ENCODE data around the gene TMEM132C. TPM values are rescaled to one million over a fixed set of nuclear protein-coding genes. Genes with fewer than 3 reads are reported as not detected.

Gene TMEM132C
- total RNA-seq, 1 donor from 2014 or later = 0.64 TPM

GRCh38 chr12:128662101-128662500, 395.1 kb downstream of the TMEM132C start:
- TF ChIP-seq CTCF (IDR thresholded peaks at IDR 0.05) = no peak
- no peaks in the 10 kb centered on the region for H3K36me3 ChIP-seq
- no peak overlapping the region for H3K27ac ChIP-seq
- no peaks in the 10 kb centered on the region for H3K4me1 ChIP-seq
- intact Hi-C loops (cut with DNase I) = no loop called here
- no peaks in the 10 kb centered on the region for H3K27me3 ChIP-seq
- ATAC-seq (no peak), DNase-seq (no peak)
- no peak overlapping the region for H3K4me3 ChIP-seq
- H3K9me3 ChIP-seq = peaks cover 3% of the 10 kb centered on the region

- no peak for TF ChIP-seq CTCF (IDR thresholded peaks at IDR 0.05)
- intact Hi-C loops (cut with DNase I) = no loop called here
- Histone ChIP-seq H3K27me3 (no peaks in the 10 kb centered on the region), H3K4me1 (no peaks in the 10 kb centered on the region), H3K36me3 (no peaks in the 10 kb centered on the region), H3K4me3 (no peak overlapping the region), H3K9me3 (peaks cover 3% of the 10 kb centered on the region), H3K27ac (no peak overlapping the region)
- ATAC-seq = no peak
- DNase-seq = no peak
These were observed 397.5 kb downstream of the TMEM132C start for GRCh38 chr12:128664501-128664900.

GRCh38 chr12:128667193-128667592, 400.2 kb downstream of the TMEM132C start:
- intact Hi-C loops (cut with DNase I) = no loop called here
- no peaks in the 10 kb centered on the region for H3K27me3 ChIP-seq
- TF ChIP-seq CTCF (IDR thresholded peaks at IDR 0.05) = no peak
- no peak overlapping the region for H3K4me3 ChIP-seq
- DNase-seq = no peak
- no peak for ATAC-seq
- H3K9me3 ChIP-seq = peaks cover 3% of the 10 kb centered on the region
- no peak overlapping the region for H3K27ac ChIP-seq
- no peaks in the 10 kb centered on the region for H3K4me1 ChIP-seq
- H3K36me3 ChIP-seq = no peaks in the 10 kb centered on the region

- no peak for DNase-seq
- H3K27me3 ChIP-seq = no peaks in the 10 kb centered on the region
- ATAC-seq = no peak
- no peak overlapping the region for H3K27ac ChIP-seq
- no peaks in the 10 kb centered on the region for H3K9me3 ChIP-seq
- H3K4me1 ChIP-seq = no peaks in the 10 kb centered on the region
- intact Hi-C loops (cut with DNase I) = no loop called here
- TF ChIP-seq CTCF (IDR thresholded peaks at IDR 0.05) = no peak
- no peak overlapping the region for H3K4me3 ChIP-seq
- no peaks in the 10 kb centered on the region for H3K36me3 ChIP-seq
These were observed 404.6 kb downstream of the TMEM132C start for GRCh38 chr12:128671528-128672042.

- no peak for TF ChIP-seq CTCF (IDR thresholded peaks at IDR 0.05)
- ATAC-seq = no peak
- Histone ChIP-seq H3K4me1 (no peaks in the 10 kb centered on the region), H3K4me3 (no peak overlapping the region), H3K9me3 (no peaks in the 10 kb centered on the region), H3K27me3 (no peaks in the 10 kb centered on the region), H3K27ac (no peak overlapping the region), H3K36me3 (no peaks in the 10 kb centered on the region)
- DNase-seq = no peak
- intact Hi-C loops (cut with DNase I) = no loop called here
These were observed 405.5 kb downstream of the TMEM132C start for GRCh38 chr12:128672428-128672827.

GRCh38 chr12:128672893-128673292, 405.9 kb downstream of the TMEM132C start:
- no peaks in the 10 kb centered on the region for H3K9me3 ChIP-seq
- H3K27ac ChIP-seq = no peak overlapping the region
- DNase-seq = no peak
- no peak for ATAC-seq
- TF ChIP-seq CTCF (IDR thresholded peaks at IDR 0.05) = no peak
- intact Hi-C loops (cut with DNase I) = no loop called here
- H3K27me3 ChIP-seq = no peaks in the 10 kb centered on the region
- no peak overlapping the region for H3K4me3 ChIP-seq
- H3K36me3 ChIP-seq = no peaks in the 10 kb centered on the region
- no peaks in the 10 kb centered on the region for H3K4me1 ChIP-seq

Data from upper lobe of right lung (tissue), 1 donor.